Dermis microvascular lymphatic vessel endothelial cell (primary cell): ENCODE results near the gene PAQR5. TPM values are rescaled to one million over a fixed set of nuclear protein-coding genes. Genes with fewer than 3 reads are reported as not detected.

Source experiments
- DNase-seq, 2 donors: peaks; one replicate each; pipeline versions ENCODE4 v3.0.0 to v3.0.0-alpha.2; 2010; ENCODE audit warnings: low read depth in 2 of 2
- total RNA-seq: library from RNA; depleted of rRNA; stranded (reverse); fragments of >200 nt; gene quantifications from 2 replicates; pipeline ENCODE4 v1.2.1, GENCODE V29; 2014

PAQR5 gene
- total RNA-seq, 1 donor from 2014 or later = not detected

- DNase-seq = no peak
Measured at GRCh38 chr15:69390575-69390974, 91.9 kb downstream of the PAQR5 start.

- no peak for DNase-seq
Measured at GRCh38 chr15:69391046-69391757, 92.5 kb downstream of the PAQR5 start.

- no peak for DNase-seq
Measured at GRCh38 chr15:69392352-69392751, 93.6 kb downstream of the PAQR5 start.

- peak in 1 of 2 donors; percentile 9 for DNase-seq
Measured at GRCh38 chr15:69393831-69394491, 95.2 kb downstream of the PAQR5 start.

GRCh38 chr15:69394556-69395282, 96.0 kb downstream of the PAQR5 start:
- DNase-seq = peak; percentile 20 to 66

- no peak for DNase-seq
Measured at GRCh38 chr15:69395460-69395859, 96.7 kb downstream of the PAQR5 start.

GRCh38 chr15:69395991-69396390, 97.3 kb downstream of the PAQR5 start:
- DNase-seq = no peak

- no peak for DNase-seq
Measured at GRCh38 chr15:69398491-69398891, 99.8 kb downstream of the PAQR5 start.

GRCh38 chr15:69400850-69401249, 102.1 kb downstream of the PAQR5 start:
- no peak for DNase-seq

- no peak for DNase-seq
Measured at GRCh38 chr15:69402816-69403215, 104.1 kb downstream of the PAQR5 start.

- DNase-seq = no peak
Measured at GRCh38 chr15:69403594-69403993, 104.9 kb downstream of the PAQR5 start.

GRCh38 chr15:69405110-69405509, 106.4 kb downstream of the PAQR5 start:
- no peak for DNase-seq

GRCh38 chr15:69407719-69408400, 109.1 kb downstream of the PAQR5 start:
- DNase-seq = no peak

- DNase-seq = no peak
Measured at GRCh38 chr15:69408841-69409240, 110.1 kb downstream of the PAQR5 start.

GRCh38 chr15:69410248-69410874, 111.6 kb downstream of the PAQR5 start:
- peak; percentile 2 to 46 for DNase-seq

- DNase-seq = no peak
Measured at GRCh38 chr15:69412274-69412673, 113.6 kb downstream of the PAQR5 start.

GRCh38 chr15:69412701-69413100, 114.0 kb downstream of the PAQR5 start:
- DNase-seq = no peak

GRCh38 chr15:69413822-69414700, 115.3 kb downstream of the PAQR5 start, which contains the start of gene KIF23:
Gene KIF23, plus strand, starts transcription at chr15:69414349. Its CDS starts 117 bp downstream, at chr15:69414466.
- peak; percentile 74 to 92 for DNase-seq

- DNase-seq = peak; percentile 14 to 54
Measured at GRCh38 chr15:69414701-69415167, 116.0 kb downstream of the PAQR5 start.

- DNase-seq = no peak
Measured at GRCh38 chr15:69415381-69415780, 116.7 kb downstream of the PAQR5 start.
